ENCODE measurements around the gene UNKL.

DNA sequence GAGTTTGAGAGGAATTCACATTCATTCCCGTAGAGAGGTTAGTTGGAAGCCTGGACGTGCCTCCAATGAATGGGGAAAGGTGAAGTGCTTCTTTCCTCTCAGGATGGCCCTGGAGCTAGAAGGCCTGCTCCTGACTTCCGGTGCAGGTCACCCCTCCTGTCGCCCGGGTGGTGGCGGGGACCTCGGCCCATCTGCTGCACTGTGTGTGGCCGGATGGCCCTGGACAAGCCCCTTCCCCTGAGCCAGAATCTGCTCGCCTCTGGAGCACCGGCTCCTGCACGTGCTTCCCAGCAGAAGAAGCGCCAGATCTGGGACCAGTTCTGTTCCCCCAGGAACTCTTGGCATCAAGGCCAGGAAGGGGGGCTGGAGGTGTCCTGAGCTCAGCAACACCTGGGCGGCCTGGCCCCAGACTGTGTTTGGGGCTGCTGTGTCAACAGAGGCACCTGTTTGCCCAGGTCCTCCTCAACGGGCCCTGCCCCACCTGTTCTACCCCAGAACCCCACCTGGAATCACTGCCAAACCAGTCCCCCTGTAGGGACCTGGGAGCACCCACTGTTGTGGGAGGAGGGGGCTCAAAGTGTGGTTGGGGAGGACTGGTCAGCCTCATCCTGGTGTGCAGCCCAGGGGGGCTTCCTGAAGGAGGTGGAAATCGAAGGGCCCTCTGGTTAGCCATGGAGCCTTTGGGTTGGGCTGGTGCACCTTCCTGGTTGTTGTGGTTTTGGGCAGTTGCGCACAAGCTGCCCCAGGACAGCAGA lies 11.3 kb upstream of the UNKL start:
- TF ChIP-seq, protein P1, sequence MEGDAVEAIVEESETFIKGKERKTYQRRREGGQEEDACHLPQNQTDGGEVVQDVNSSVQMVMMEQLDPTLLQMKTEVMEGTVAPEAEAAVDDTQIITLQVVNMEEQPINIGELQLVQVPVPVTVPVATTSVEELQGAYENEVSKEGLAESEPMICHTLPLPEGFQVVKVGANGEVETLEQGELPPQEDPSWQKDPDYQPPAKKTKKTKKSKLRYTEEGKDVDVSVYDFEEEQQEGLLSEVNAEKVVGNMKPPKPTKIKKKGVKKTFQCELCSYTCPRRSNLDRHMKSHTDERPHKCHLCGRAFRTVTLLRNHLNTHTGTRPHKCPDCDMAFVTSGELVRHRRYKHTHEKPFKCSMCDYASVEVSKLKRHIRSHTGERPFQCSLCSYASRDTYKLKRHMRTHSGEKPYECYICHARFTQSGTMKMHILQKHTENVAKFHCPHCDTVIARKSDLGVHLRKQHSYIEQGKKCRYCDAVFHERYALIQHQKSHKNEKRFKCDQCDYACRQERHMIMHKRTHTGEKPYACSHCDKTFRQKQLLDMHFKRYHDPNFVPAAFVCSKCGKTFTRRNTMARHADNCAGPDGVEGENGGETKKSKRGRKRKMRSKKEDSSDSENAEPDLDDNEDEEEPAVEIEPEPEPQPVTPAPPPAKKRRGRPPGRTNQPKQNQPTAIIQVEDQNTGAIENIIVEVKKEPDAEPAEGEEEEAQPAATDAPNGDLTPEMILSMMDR (IDR thresholded peaks at IDR 0.05): no peak
- TF ChIP-seq POLR2AphosphoS5 (IDR thresholded peaks at IDR 0.05) (no peak), EP300 (IDR thresholded peaks at IDR 0.05; ENCODE audit: low read depth) (no peak), POLR2A (IDR thresholded peaks at IDR 0.05) (no peak)
